PFSK-1 (cell line): ENCODE measurements around the gene SYNE3.

Source experiments
- POLR2AphosphoS5 ChIP-seq: IDR thresholded peaks from 2 replicates; pipeline ENCODE4 v1.6.1; 2012; ENCODE audit warnings: low read depth, mild to moderate bottlenecking, control low read depth, low read length, moderate library complexity
- REST ChIP-seq, 2 experiments: IDR thresholded peaks; 2 replicates each; pipeline versions ENCODE4 v1.6.1 to v1.8.0; 2011 to 2012; ENCODE audit warnings: low read depth in 2 of 2, low read length in 2 of 2, control low read depth in 1 of 2, inconsistent platforms in 1 of 2, mild to moderate bottlenecking in 1 of 2, moderate library complexity in 1 of 2; ENCODE audit not compliant: insufficient read depth in 1 of 2
- SIN3A ChIP-seq: IDR thresholded peaks from 2 replicates; pipeline ENCODE4 v1.6.1; 2012; ENCODE audit warnings: mild to moderate bottlenecking, low read length, moderate library complexity, borderline replicate concordance; ENCODE audit not compliant: insufficient read depth

DNA sequence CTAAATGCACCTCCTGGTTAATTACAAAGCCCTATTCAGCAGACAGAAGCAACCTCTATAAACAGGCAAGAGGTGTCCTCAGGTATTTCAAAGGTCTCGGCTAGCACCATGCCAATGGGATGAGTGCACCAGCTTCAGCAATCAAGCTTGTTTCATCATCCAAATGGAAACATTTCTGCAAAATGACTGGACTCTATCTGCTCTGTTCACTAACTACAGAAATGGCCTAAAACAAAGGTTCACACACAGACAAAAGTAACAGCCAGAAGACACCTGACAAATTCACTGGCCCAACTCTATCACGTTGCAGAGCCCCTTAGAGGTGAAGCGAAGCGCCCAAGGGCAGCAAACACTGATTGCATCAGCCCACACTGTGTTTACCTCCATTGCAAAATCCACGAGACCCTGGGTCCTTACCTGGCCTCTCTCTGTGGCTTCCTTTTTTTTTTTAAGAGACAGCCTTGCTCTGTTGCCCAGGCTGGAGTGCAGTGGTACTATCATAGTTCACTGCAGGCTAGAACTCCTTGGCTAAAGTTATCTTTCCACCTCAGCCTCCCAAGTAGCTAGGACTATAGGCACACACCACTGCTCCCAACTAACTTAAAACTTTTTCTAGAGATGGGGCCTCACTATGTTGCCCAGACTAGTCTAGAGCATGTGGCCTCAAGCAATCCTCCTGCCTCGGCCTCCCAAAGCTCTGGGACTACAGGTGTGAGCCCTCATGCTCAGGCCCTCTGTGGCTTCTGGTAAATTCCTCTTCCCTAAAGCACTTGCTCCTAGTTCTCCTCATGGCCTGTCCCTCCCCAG, 8.5 kb upstream of the SYNE3 start:
- TF ChIP-seq POLR2AphosphoS5 (no peak), SIN3A (no peak), REST (IDR thresholded peaks at IDR 0.05; ENCODE audit: insufficient read depth in 1 of 2, low read depth in 2 of 2, low read length in 2 of 2) (no peak)
